ENCODE results near the gene PHF10.
A peak's percentile ranks its signal among the peaks of the same experiment; 100 is the strongest.

The PHF10 gene

GRCh38 chr6:169726049-169726400 is 1.7 kb upstream of the PHF10 start:
- H3K14ac ChIP-seq (ENCODE audit: low read length), result no peak overlapping the region
- no peak overlapping the region for H3K18ac ChIP-seq (ENCODE audit: low read length)
- H3K27me3 ChIP-seq (ENCODE audit: insufficient read depth, low read length), result no peaks in the 10 kb centered on the region
- no peak overlapping the region for H3K4ac ChIP-seq (ENCODE audit: low read depth, low read length)
- no peak overlapping the region for H3K23ac ChIP-seq (ENCODE audit: low read length)
- no peak overlapping the region for H3K9ac ChIP-seq (ENCODE audit: low read length)
- no peak overlapping the region for H3K27ac ChIP-seq (ENCODE audit: low read depth, low read length)
- H3K4me1 ChIP-seq (ENCODE audit: control insufficient read depth in 1 of 2, insufficient read depth in 2 of 2, low read length in 2 of 2), result peaks cover 0 to 5% of the 10 kb centered on the region in 2 experiments
- H2AFZ ChIP-seq (ENCODE audit: insufficient read depth, low read length, poor library complexity), result no peak overlapping the region
- peaks cover 11% of the 10 kb centered on the region for H3K79me1 ChIP-seq (ENCODE audit: low read length)
- H3K9me3 ChIP-seq (ENCODE audit: insufficient read depth, low read depth, low read length), result no peaks in the 10 kb centered on the region
- H2BK12ac ChIP-seq (ENCODE audit: low read length), result no peak overlapping the region
- H3K79me2 ChIP-seq (ENCODE audit: control insufficient read depth, insufficient read depth, low read length, poor library complexity), result peaks cover 9% of the 10 kb centered on the region
- no peak overlapping the region for H3K4me2 ChIP-seq (ENCODE audit: low read length)
- H3K36me3 ChIP-seq (ENCODE audit: control insufficient read depth in 1 of 2, insufficient read depth in 2 of 2, low read length in 2 of 2), result no peaks in the 10 kb centered on the region
- no peak overlapping the region for H4K12ac ChIP-seq (ENCODE audit: low read depth, low read length)
- no peak for DNase-seq
- no peak overlapping the region for H4K8ac ChIP-seq (ENCODE audit: low read depth, low read length)
- no peak overlapping the region for H2BK5ac ChIP-seq (ENCODE audit: low read depth, low read length, poor library complexity)
- no peak overlapping the region for H3K4me3 ChIP-seq (ENCODE audit: low read depth, low read length)
- no peak overlapping the region for H4K91ac ChIP-seq (ENCODE audit: low read depth, low read length)
- H2BK120ac ChIP-seq (ENCODE audit: insufficient read depth, low read length, poor library complexity), result no peak overlapping the region
- WGBS (ENCODE audit: extremely low coverage, insufficient coverage, insufficient read length), result no CpG with 5 or more reads among the region's 1 CpG
- H2AK5ac ChIP-seq (ENCODE audit: low read length), result no peak overlapping the region

GRCh38 chr6:169725125-169726048 is 1.1 kb upstream of the PHF10 start:
- Histone ChIP-seq H3K4me1 (ENCODE audit: control insufficient read depth in 1 of 2, insufficient read depth in 2 of 2, low read length in 2 of 2) (peaks cover 0 to 5% of the 10 kb centered on the region in 2 experiments), H3K23ac (ENCODE audit: low read length) (no peak overlapping the region), H4K91ac (ENCODE audit: low read depth, low read length) (peak overlapping the region; percentile 82), H3K79me1 (ENCODE audit: low read length) (peaks cover 11% of the 10 kb centered on the region), H3K14ac (ENCODE audit: low read length) (peak overlapping the region; percentile 62), H3K27me3 (ENCODE audit: insufficient read depth, low read length) (no peaks in the 10 kb centered on the region), H3K9ac (ENCODE audit: low read length) (peak overlapping the region; percentile 6), H3K9me3 (ENCODE audit: insufficient read depth, low read depth, low read length) (no peaks in the 10 kb centered on the region), H3K18ac (ENCODE audit: low read length) (peak overlapping the region; percentile 78), H2BK5ac (ENCODE audit: low read depth, low read length, poor library complexity) (peak overlapping the region; percentile 50), H4K8ac (ENCODE audit: low read depth, low read length) (peak overlapping the region; percentile 72), H3K4ac (ENCODE audit: low read depth, low read length) (peak overlapping the region; percentile 19), H3K4me2 (ENCODE audit: low read length) (peak overlapping the region; percentile 92), H3K4me3 (ENCODE audit: low read depth, low read length) (peak overlapping the region; percentile 71), H2AFZ (ENCODE audit: insufficient read depth, low read length, poor library complexity) (peak overlapping the region; percentile 90), H3K36me3 (ENCODE audit: control insufficient read depth in 1 of 2, insufficient read depth in 2 of 2, low read length in 2 of 2) (no peaks in the 10 kb centered on the region), H2BK120ac (ENCODE audit: insufficient read depth, low read length, poor library complexity) (peak overlapping the region; percentile 80), H2BK12ac (ENCODE audit: low read length) (no peak overlapping the region), H4K12ac (ENCODE audit: low read depth, low read length) (peak overlapping the region; percentile 57), H3K79me2 (ENCODE audit: control insufficient read depth, insufficient read depth, low read length, poor library complexity) (peaks cover 9% of the 10 kb centered on the region), H3K27ac (ENCODE audit: low read depth, low read length) (peak overlapping the region; percentile 79), H2AK5ac (ENCODE audit: low read length) (no peak overlapping the region)
- 100% methylated on average over 2 of the region's 29 CpGs for WGBS (ENCODE audit: extremely low coverage, insufficient coverage, insufficient read length)
- DNase-seq, result peak; percentile 82 to 85

- Histone ChIP-seq H3K27me3 (ENCODE audit: insufficient read depth, low read length) (no peaks in the 10 kb centered on the region), H3K4me1 (ENCODE audit: control insufficient read depth in 1 of 2, insufficient read depth in 2 of 2, low read length in 2 of 2) (peaks cover 0 to 5% of the 10 kb centered on the region in 2 experiments), H2BK5ac (ENCODE audit: low read depth, low read length, poor library complexity) (peak overlapping the region; percentile 97), H3K4me2 (ENCODE audit: low read length) (peak overlapping the region; percentile 47), H2AFZ (ENCODE audit: insufficient read depth, low read length, poor library complexity) (peak overlapping the region; percentile 100), H4K91ac (ENCODE audit: low read depth, low read length) (peak overlapping the region; percentile 98), H4K12ac (ENCODE audit: low read depth, low read length) (peak overlapping the region; percentile 99), H2BK12ac (ENCODE audit: low read length) (no peak overlapping the region), H3K4me3 (ENCODE audit: low read depth, low read length) (peak overlapping the region; percentile 93), H2AK5ac (ENCODE audit: low read length) (peak overlapping the region; percentile 28), H3K9me3 (ENCODE audit: insufficient read depth, low read depth, low read length) (no peaks in the 10 kb centered on the region), H3K9ac (ENCODE audit: low read length) (peak overlapping the region; percentile 45), H2BK120ac (ENCODE audit: insufficient read depth, low read length, poor library complexity) (peak overlapping the region; percentile 99), H3K23ac (ENCODE audit: low read length) (no peak overlapping the region), H4K8ac (ENCODE audit: low read depth, low read length) (peak overlapping the region; percentile 99), H3K14ac (ENCODE audit: low read length) (peak overlapping the region; percentile 100), H3K4ac (ENCODE audit: low read depth, low read length) (peak overlapping the region; percentile 90), H3K27ac (ENCODE audit: low read depth, low read length) (peak overlapping the region; percentile 94), H3K18ac (ENCODE audit: low read length) (peak overlapping the region; percentile 95), H3K79me2 (ENCODE audit: control insufficient read depth, insufficient read depth, low read length, poor library complexity) (peaks cover 9% of the 10 kb centered on the region), H3K79me1 (ENCODE audit: low read length) (peaks cover 11% of the 10 kb centered on the region), H3K36me3 (ENCODE audit: control insufficient read depth in 1 of 2, insufficient read depth in 2 of 2, low read length in 2 of 2) (no peaks in the 10 kb centered on the region)
- peak in 1 of 2 donors; percentile 54 for DNase-seq
- WGBS (ENCODE audit: extremely low coverage, insufficient coverage, insufficient read length), result no CpG with 5 or more reads among the region's 89 CpGs
Measured at GRCh38 chr6:169723991-169724493, 258 bp downstream of the PHF10 start.

GRCh38 chr6:169723200-169723909 is 945 bp downstream of the PHF10 start:
- peak overlapping the region; percentile 36 for H3K14ac ChIP-seq (ENCODE audit: low read length)
- H2BK120ac ChIP-seq (ENCODE audit: insufficient read depth, low read length, poor library complexity), result peak overlapping the region; percentile 2
- no CpG with 5 or more reads among the region's 70 CpGs for WGBS (ENCODE audit: extremely low coverage, insufficient coverage, insufficient read length)
- peak overlapping the region; percentile 77 for H3K27ac ChIP-seq (ENCODE audit: low read depth, low read length)
- peak overlapping the region; percentile 26 for H2BK5ac ChIP-seq (ENCODE audit: low read depth, low read length, poor library complexity)
- H2AK5ac ChIP-seq (ENCODE audit: low read length), result no peak overlapping the region
- peak overlapping the region; percentile 81 for H4K12ac ChIP-seq (ENCODE audit: low read depth, low read length)
- H3K4me1 ChIP-seq (ENCODE audit: control insufficient read depth in 1 of 2, insufficient read depth in 2 of 2, low read length in 2 of 2), result peaks cover 0 to 5% of the 10 kb centered on the region in 2 experiments
- peak overlapping the region; percentile 29 for H3K4ac ChIP-seq (ENCODE audit: low read depth, low read length)
- H3K36me3 ChIP-seq (ENCODE audit: control insufficient read depth in 1 of 2, insufficient read depth in 2 of 2, low read length in 2 of 2), result no peaks in the 10 kb centered on the region
- peak; percentile 65 to 78 for DNase-seq
- peak overlapping the region; percentile 90 for H3K4me2 ChIP-seq (ENCODE audit: low read length)
- no peak overlapping the region for H3K23ac ChIP-seq (ENCODE audit: low read length)
- H2BK12ac ChIP-seq (ENCODE audit: low read length), result no peak overlapping the region
- H4K8ac ChIP-seq (ENCODE audit: low read depth, low read length), result peak overlapping the region; percentile 21
- peaks cover 11% of the 10 kb centered on the region for H3K79me1 ChIP-seq (ENCODE audit: low read length)
- peak overlapping the region; percentile 91 for H3K18ac ChIP-seq (ENCODE audit: low read length)
- peak overlapping the region; percentile 94 for H3K4me3 ChIP-seq (ENCODE audit: low read depth, low read length)
- no peaks in the 10 kb centered on the region for H3K27me3 ChIP-seq (ENCODE audit: insufficient read depth, low read length)
- peak overlapping the region; percentile 89 for H2AFZ ChIP-seq (ENCODE audit: insufficient read depth, low read length, poor library complexity)
- peak overlapping the region; percentile 39 for H3K9ac ChIP-seq (ENCODE audit: low read length)
- H4K91ac ChIP-seq (ENCODE audit: low read depth, low read length), result peak overlapping the region; percentile 63
- peaks cover 9% of the 10 kb centered on the region for H3K79me2 ChIP-seq (ENCODE audit: control insufficient read depth, insufficient read depth, low read length, poor library complexity)
- no peaks in the 10 kb centered on the region for H3K9me3 ChIP-seq (ENCODE audit: insufficient read depth, low read depth, low read length)

All from trophoblast cell (in vitro differentiated cells and primary cell).